OCI-LY7 (cell line): Measurements from ENCODE around the gene LRRC4C. TPM values are rescaled to one million over a fixed set of nuclear protein-coding genes. Genes with fewer than 3 reads are reported as not detected.

Experiments used
- BruUV-seq: library from RNA; stranded (reverse); fragments of 400-500 nt; replicated peaks from 2 replicates; lab custom pipeline; 2021; lab: Mats Ljungman, UMichigan
- CTCF ChIA-PET: fragments of 300-600 bp; sonication (Branson Sonifier 250); formaldehyde crosslinking; loops from one replicate; lab custom pipeline; 2022; ENCODE audit warnings: antibody characterized with exemption; ENCODE audit not compliant: unreplicated experiment; lab: Charles Lee
- POLR2A ChIA-PET: fragments of 300-600 bp; sonication (Branson Sonifier 250); formaldehyde crosslinking; loops from one replicate; lab custom pipeline; 2022; ENCODE audit warnings: antibody characterized with exemption; lab: Charles Lee
- DNase-seq: peaks from one replicate; pipeline ENCODE4 v3.0.0-alpha.2; 2015; ENCODE audit warnings: low spot score
- H2AFZ ChIP-seq: fragments of 200-600 bp; sonication (generic), shearing (Covaris generic); 2 replicates; pipeline ENCODE4 v1.6.1; 2014; ENCODE audit warnings: mild to moderate bottlenecking, antibody characterized with exemption, low read length, moderate library complexity
- H3K27ac ChIP-seq: fragments of 200-600 bp; sonication (generic); 2 replicates; pipeline ENCODE4 v1.5.1; 2014; ENCODE audit warnings: mixed run types, low read depth, mild to moderate bottlenecking, moderate library complexity, low read length, inconsistent platforms; ENCODE audit not compliant: poor library complexity, severe bottlenecking
- H3K36me3 ChIP-seq: fragments of 200-600 bp; sonication (generic); 2 replicates; pipeline ENCODE4 v1.6.1; 2014; ENCODE audit warnings: mild to moderate bottlenecking, antibody characterized with exemption, low read length, moderate library complexity, mixed read lengths; ENCODE audit not compliant: insufficient read depth
- H3K4me1 ChIP-seq: fragments of 200-600 bp; sonication (generic); 2 replicates; pipeline ENCODE4 v1.5.1; 2014; ENCODE audit warnings: mild to moderate bottlenecking, low read length; ENCODE audit not compliant: insufficient read depth, poor library complexity, severe bottlenecking
- H3K4me2 ChIP-seq: fragments of 200-600 bp; sonication (generic); 2 replicates; pipeline ENCODE4 v1.6.1; 2014; ENCODE audit warnings: mild to moderate bottlenecking, low read length
- H3K4me3 ChIP-seq: fragments of 200-600 bp; sonication (generic); 2 replicates; pipeline ENCODE4 v1.5.1; 2014; ENCODE audit warnings: mild to moderate bottlenecking, low read depth, low read length; ENCODE audit not compliant: poor library complexity, severe bottlenecking
- H3K79me2 ChIP-seq: fragments of 200-600 bp; sonication (generic); 2 replicates; pipeline ENCODE4 v1.6.1; 2016; ENCODE audit warnings: low read depth, mild to moderate bottlenecking, low read length, moderate library complexity, mixed read lengths; ENCODE audit not compliant: insufficient read depth
- H3K9me2 ChIP-seq: fragments of 200-600 bp; sonication (generic); 2 replicates; pipeline ENCODE4 v1.6.1; 2016; ENCODE audit warnings: mild to moderate bottlenecking, low read length, mixed read lengths; ENCODE audit not compliant: insufficient read depth
- H3K9me3 ChIP-seq: fragments of 200-600 bp; sonication (generic); 2 replicates; pipeline ENCODE4 v1.6.1; 2014; ENCODE audit warnings: mild to moderate bottlenecking, mixed run types, low read length, mixed read lengths
- H4K20me1 ChIP-seq: fragments of 200-600 bp; sonication (generic); 2 replicates; pipeline ENCODE4 v1.6.1; 2014; ENCODE audit warnings: mild to moderate bottlenecking, antibody characterized with exemption, low read length, moderate library complexity, mixed read lengths; ENCODE audit not compliant: insufficient read depth
- CTCF ChIP-seq: fragments of 200-600 bp; sonication (generic); conservative IDR thresholded peaks from 2 replicates; pipeline ENCODE4 v1.5.1; 2014; ENCODE audit warnings: mild to moderate bottlenecking, antibody characterized with exemption, low read length, moderate library complexity, mixed read lengths
- EZH2phosphoT487 ChIP-seq: fragments of 200-600 bp; sonication (generic); IDR thresholded peaks from 2 replicates; pipeline ENCODE4 v1.6.1; 2018; ENCODE audit warnings: low read depth, borderline replicate concordance, mild to moderate bottlenecking, mixed run types, antibody characterized with exemption, low read length, moderate library complexity, mixed read lengths
- intact Hi-C: fragments of 100-400 bp; cut with micrococcal nuclease; formaldehyde crosslinking; loops from one replicate; pipeline ENCODE4 v1.10.0; 2022; ENCODE audit not compliant: unreplicated experiment
- total RNA-seq, 2 experiments: library from RNA; depleted of rRNA in 1 of 2; stranded (reverse); fragments of >200 nt in 1 of 2; shearing (Covaris generic) in 1 of 2; gene quantifications; 2 replicates each; pipeline ENCODE4 v1.2.3, GENCODE V29; 2014 to 2022

Gene LRRC4C
- total RNA-seq, 2 experiments from 2014 or later = not detected

GRCh38 chr11:41102471-41102870 lies 357.0 kb downstream of the LRRC4C start:
- Histone ChIP-seq H3K4me3 (no peak overlapping the region), H3K36me3 (no peaks in the 10 kb centered on the region), H3K79me2 (no peaks in the 10 kb centered on the region), H2AFZ (no peak overlapping the region), H3K4me2 (no peak overlapping the region), H3K9me3 (no peaks in the 10 kb centered on the region), H4K20me1 (no peaks in the 10 kb centered on the region), H3K27ac (no peak overlapping the region), H3K4me1 (no peaks in the 10 kb centered on the region), H3K9me2 (no peaks in the 10 kb centered on the region)
- no TSS peak for BruUV-seq
- CTCF ChIA-PET = no interaction called here
- TF ChIP-seq CTCF (no peak), EZH2phosphoT487 (no peak)
- intact Hi-C loops = loop anchor here (5.0 kb wide), 1 partner anchor 50 kb away; no protein-coding TSS in a partner anchor
- POLR2A ChIA-PET = interaction anchor here (0.6 kb wide), 1 partner anchor 886 kb away, joined by 4 read pairs; no protein-coding TSS in a partner anchor
- no peak for DNase-seq

GRCh38 chr11:41099654-41100053 lies 359.8 kb downstream of the LRRC4C start:
- no peak overlapping the region for H2AFZ ChIP-seq
- BruUV-seq = no TSS peak
- TF ChIP-seq EZH2phosphoT487 (no peak), CTCF (no peak)
- H3K4me1 ChIP-seq = no peaks in the 10 kb centered on the region
- CTCF ChIA-PET = no interaction called here
- H4K20me1 ChIP-seq = no peaks in the 10 kb centered on the region
- POLR2A ChIA-PET = interaction anchor here (0.6 kb wide), 1 partner anchor 414 kb away, joined by 3 read pairs; no protein-coding TSS in a partner anchor
- no peak for DNase-seq
- H3K4me2 ChIP-seq = no peak overlapping the region
- H3K9me3 ChIP-seq = no peaks in the 10 kb centered on the region
- intact Hi-C loops = loop anchor here (5.0 kb wide), 1 partner anchor 53 kb away; no protein-coding TSS in a partner anchor
- H3K27ac ChIP-seq = no peak overlapping the region
- H3K36me3 ChIP-seq = no peaks in the 10 kb centered on the region
- H3K79me2 ChIP-seq = no peaks in the 10 kb centered on the region
- H3K4me3 ChIP-seq = no peak overlapping the region
- H3K9me2 ChIP-seq = no peaks in the 10 kb centered on the region

- Histone ChIP-seq H3K4me1 (no peaks in the 10 kb centered on the region), H2AFZ (no peak overlapping the region), H3K9me3 (no peaks in the 10 kb centered on the region), H3K27ac (no peak overlapping the region), H3K9me2 (no peaks in the 10 kb centered on the region), H3K4me3 (no peak overlapping the region), H3K4me2 (no peak overlapping the region), H3K36me3 (no peaks in the 10 kb centered on the region), H4K20me1 (no peaks in the 10 kb centered on the region), H3K79me2 (no peaks in the 10 kb centered on the region)
- ChIA-PET CTCF (no interaction called here), POLR2A (no interaction called here)
- intact Hi-C loops = no loop called here
- no peak for DNase-seq
- no TSS peak for BruUV-seq
- TF ChIP-seq CTCF = no peak
- no peak for TF ChIP-seq EZH2phosphoT487
Observed at GRCh38 chr11:41085123-41085522, 374.3 kb downstream of the LRRC4C start.
